Mesendoderm (in vitro differentiated cells): ENCODE data around the gene E2F3.

Experiments used
- DNase-seq: peaks from one replicate; pipeline ENCODE4 v3.0.0; 2013
- H2AK5ac ChIP-seq: 2 replicates; pipeline ENCODE4 v1.6.1; 2013; ENCODE audit warnings: low read length, inconsistent platforms
- H2BK120ac ChIP-seq: 2 replicates; pipeline ENCODE4 v1.6.1; 2013; ENCODE audit warnings: low read depth, mild to moderate bottlenecking, low read length, moderate library complexity, mixed read lengths
- H2BK15ac ChIP-seq: replicated peaks from 2 replicates; pipeline ENCODE4 v1.6.1; 2013; ENCODE audit warnings: low read depth, mild to moderate bottlenecking, moderate library complexity
- H2BK5ac ChIP-seq: 2 replicates; pipeline ENCODE4 v1.6.1; 2013; ENCODE audit warnings: low read length, inconsistent platforms
- H3K18ac ChIP-seq: 2 replicates; pipeline ENCODE4 v1.6.1; 2013; ENCODE audit warnings: mild to moderate bottlenecking, low read length, mixed read lengths
- H3K23ac ChIP-seq: one replicate; pipeline ENCODE4 v1.6.1; 2013; ENCODE audit warnings: low read length
- H3K27ac ChIP-seq: 2 replicates; pipeline ENCODE4 v1.5.1; 2013; ENCODE audit warnings: low read depth, mild to moderate bottlenecking, inconsistent platforms, low read length, moderate library complexity
- H3K27me3 ChIP-seq: 2 replicates; pipeline ENCODE4 v1.6.1; 2013; ENCODE audit warnings: low read length, control low read depth, mild to moderate bottlenecking, inconsistent platforms; ENCODE audit not compliant: insufficient read depth, poor library complexity
- H3K36me3 ChIP-seq: 2 replicates; pipeline ENCODE4 v1.6.1; 2013; ENCODE audit warnings: low read length, inconsistent platforms; ENCODE audit not compliant: control insufficient read depth, insufficient read depth
- H3K4ac ChIP-seq: one replicate; pipeline ENCODE4 v1.6.1; 2013; ENCODE audit warnings: low read depth, mild to moderate bottlenecking, low read length, moderate library complexity
- H3K4me1 ChIP-seq: 2 replicates; pipeline ENCODE4 v1.6.1; 2013; ENCODE audit warnings: low read depth, low read length, inconsistent platforms; ENCODE audit not compliant: control insufficient read depth
- H3K4me2 ChIP-seq: 2 replicates; pipeline ENCODE4 v1.6.1; 2013; ENCODE audit warnings: low read length
- H3K4me3 ChIP-seq: 2 replicates; pipeline ENCODE4 v1.5.1; 2013; ENCODE audit warnings: mild to moderate bottlenecking, low read length
- H3K56ac ChIP-seq: one replicate; pipeline ENCODE4 v1.6.1; 2013; ENCODE audit warnings: low read length
- H3K79me1 ChIP-seq: 2 replicates; pipeline ENCODE4 v1.6.1; 2013; ENCODE audit warnings: low read length, inconsistent platforms
- H3K79me2 ChIP-seq: 2 replicates; pipeline ENCODE4 v1.6.1; 2013; ENCODE audit warnings: mild to moderate bottlenecking, low read length; ENCODE audit not compliant: control insufficient read depth, insufficient read depth
- H3K9ac ChIP-seq: 2 replicates; pipeline ENCODE4 v1.6.1; 2013; ENCODE audit warnings: low read length, inconsistent platforms
- H4K5ac ChIP-seq: one replicate; pipeline ENCODE4 v1.6.1; 2013; ENCODE audit warnings: low read length
- H4K8ac ChIP-seq: one replicate; pipeline ENCODE4 v1.6.1; 2013; ENCODE audit warnings: low read depth, mild to moderate bottlenecking, control low read depth, low read length, moderate library complexity
- WGBS: extraction: QIAGEN DNeasy Blood & Tissue Kit; methylation state at CpG from one replicate; pipeline ENCODE4 v1.1.7; 2013; ENCODE audit warnings: low lambda C conversion rate, missing lambda C conversion rate; ENCODE audit not compliant: insufficient coverage; ENCODE audit errors: extremely low coverage; 5-methylcytosine and 5-hydroxymethylcytosine counted together

E2F3 gene

GRCh38 chr6:20437639-20438038 lies 36.0 kb downstream of the E2F3 start:
- H2AK5ac ChIP-seq: no peak overlapping the region
- peaks cover 16% of the 10 kb centered on the region for H3K79me1 ChIP-seq
- H3K36me3 ChIP-seq: no peaks in the 10 kb centered on the region
- H3K27me3 ChIP-seq: no peaks in the 10 kb centered on the region
- H3K4me2 ChIP-seq: no peak overlapping the region
- no peak overlapping the region for H4K5ac ChIP-seq
- no peak overlapping the region for H3K27ac ChIP-seq
- H3K18ac ChIP-seq: no peak overlapping the region
- H3K23ac ChIP-seq: no peak overlapping the region
- no CpG with 5 or more reads among the region's 8 CpGs for WGBS
- H4K8ac ChIP-seq: no peak overlapping the region
- no peak overlapping the region for H3K4ac ChIP-seq
- no peak overlapping the region for H2BK15ac ChIP-seq
- no peak overlapping the region for H3K9ac ChIP-seq
- no peak for DNase-seq
- H3K79me2 ChIP-seq: peaks cover 69% of the 10 kb centered on the region
- no peaks in the 10 kb centered on the region for H3K4me1 ChIP-seq
- H2BK120ac ChIP-seq: no peak overlapping the region
- no peak overlapping the region for H3K56ac ChIP-seq
- H3K4me3 ChIP-seq: no peak overlapping the region
- no peak overlapping the region for H2BK5ac ChIP-seq

- H3K23ac ChIP-seq: no peak overlapping the region
- H3K18ac ChIP-seq: no peak overlapping the region
- H2BK5ac ChIP-seq: no peak overlapping the region
- no peak overlapping the region for H2BK120ac ChIP-seq
- no peak overlapping the region for H2BK15ac ChIP-seq
- peaks cover 69% of the 10 kb centered on the region for H3K79me2 ChIP-seq
- no peak for DNase-seq
- no peak overlapping the region for H3K27ac ChIP-seq
- H4K8ac ChIP-seq: no peak overlapping the region
- no peak overlapping the region for H3K4me3 ChIP-seq
- H3K4ac ChIP-seq: no peak overlapping the region
- H3K79me1 ChIP-seq: peaks cover 12% of the 10 kb centered on the region
- no peaks in the 10 kb centered on the region for H3K4me1 ChIP-seq
- no peaks in the 10 kb centered on the region for H3K36me3 ChIP-seq
- no peak overlapping the region for H3K9ac ChIP-seq
- no peak overlapping the region for H3K56ac ChIP-seq
- H2AK5ac ChIP-seq: no peak overlapping the region
- H3K4me2 ChIP-seq: no peak overlapping the region
- WGBS: no CpG with 5 or more reads among the region's 4 CpGs
- H4K5ac ChIP-seq: no peak overlapping the region
- H3K27me3 ChIP-seq: no peaks in the 10 kb centered on the region
Observed at GRCh38 chr6:20438462-20439070, 36.9 kb downstream of the E2F3 start.

- Histone ChIP-seq H3K9ac (no peak overlapping the region), H4K8ac (no peak overlapping the region), H3K27me3 (no peaks in the 10 kb centered on the region), H3K23ac (no peak overlapping the region), H3K4me3 (no peak overlapping the region), H3K18ac (no peak overlapping the region), H3K56ac (no peak overlapping the region), H2AK5ac (no peak overlapping the region), H2BK5ac (no peak overlapping the region), H2BK120ac (no peak overlapping the region), H3K27ac (no peak overlapping the region), H3K79me2 (peaks cover 63% of the 10 kb centered on the region), H3K4ac (no peak overlapping the region), H4K5ac (no peak overlapping the region), H3K4me1 (no peaks in the 10 kb centered on the region), H3K36me3 (no peaks in the 10 kb centered on the region), H3K4me2 (no peak overlapping the region), H2BK15ac (no peak overlapping the region), H3K79me1 (peaks cover 9% of the 10 kb centered on the region)
- WGBS: no CpG with 5 or more reads among the region's 3 CpGs
- DNase-seq: no peak
Observed at GRCh38 chr6:20439558-20439957, 37.9 kb downstream of the E2F3 start.

- Histone ChIP-seq H2BK5ac (no peak overlapping the region), H3K27me3 (no peaks in the 10 kb centered on the region), H3K56ac (no peak overlapping the region), H3K27ac (no peak overlapping the region), H3K79me2 (peaks cover 58% of the 10 kb centered on the region), H2BK120ac (no peak overlapping the region), H3K4me1 (no peaks in the 10 kb centered on the region), H3K4me3 (no peak overlapping the region), H3K4ac (no peak overlapping the region), H3K4me2 (no peak overlapping the region), H3K18ac (no peak overlapping the region), H2AK5ac (no peak overlapping the region), H4K5ac (no peak overlapping the region), H4K8ac (no peak overlapping the region), H3K36me3 (no peaks in the 10 kb centered on the region), H3K9ac (no peak overlapping the region), H3K79me1 (peaks cover 9% of the 10 kb centered on the region), H3K23ac (no peak overlapping the region), H2BK15ac (no peak overlapping the region)
- no peak for DNase-seq
- no CpG with 5 or more reads among the region's 4 CpGs for WGBS
Observed at GRCh38 chr6:20440296-20440695, 38.6 kb downstream of the E2F3 start.

GRCh38 chr6:20441236-20441635 lies 39.6 kb downstream of the E2F3 start:
- H3K23ac ChIP-seq: no peak overlapping the region
- WGBS: no CpG with 5 or more reads among the region's 1 CpG
- H4K8ac ChIP-seq: no peak overlapping the region
- H3K36me3 ChIP-seq: no peaks in the 10 kb centered on the region
- no peak overlapping the region for H3K9ac ChIP-seq
- H3K4ac ChIP-seq: no peak overlapping the region
- H3K18ac ChIP-seq: no peak overlapping the region
- H2BK5ac ChIP-seq: no peak overlapping the region
- H3K79me2 ChIP-seq: peaks cover 60% of the 10 kb centered on the region
- no peak overlapping the region for H3K56ac ChIP-seq
- H3K27me3 ChIP-seq: no peaks in the 10 kb centered on the region
- DNase-seq: no peak
- no peak overlapping the region for H4K5ac ChIP-seq
- no peak overlapping the region for H3K27ac ChIP-seq
- peaks cover 9% of the 10 kb centered on the region for H3K79me1 ChIP-seq
- H2AK5ac ChIP-seq: no peak overlapping the region
- H3K4me3 ChIP-seq: no peak overlapping the region
- H3K4me1 ChIP-seq: no peaks in the 10 kb centered on the region
- H2BK15ac ChIP-seq: no peak overlapping the region
- H2BK120ac ChIP-seq: no peak overlapping the region
- no peak overlapping the region for H3K4me2 ChIP-seq

- WGBS: no CpG with 5 or more reads among the region's 7 CpGs
- no peak for DNase-seq
- Histone ChIP-seq H3K36me3 (no peaks in the 10 kb centered on the region), H2BK120ac (no peak overlapping the region), H2BK15ac (no peak overlapping the region), H3K27ac (no peak overlapping the region), H3K4me1 (no peaks in the 10 kb centered on the region), H3K27me3 (no peaks in the 10 kb centered on the region), H4K5ac (no peak overlapping the region), H3K18ac (no peak overlapping the region), H3K79me2 (peaks cover 60% of the 10 kb centered on the region), H3K4ac (no peak overlapping the region), H4K8ac (no peak overlapping the region), H3K79me1 (peaks cover 6% of the 10 kb centered on the region), H3K23ac (no peak overlapping the region), H2AK5ac (no peak overlapping the region), H3K56ac (no peak overlapping the region), H3K4me2 (no peak overlapping the region), H2BK5ac (no peak overlapping the region), H3K4me3 (no peak overlapping the region), H3K9ac (no peak overlapping the region)
Observed at GRCh38 chr6:20441921-20442320, 40.2 kb downstream of the E2F3 start.
